Keratinocyte (primary cell): ENCODE measurements around the gene TP53BP2.

Experiments used
- CTCF ChIP-seq, 3 experiments: IDR thresholded peaks in 1 of 3; conservative IDR thresholded peaks in 1 of 3; optimal IDR thresholded peaks in 1 of 3; 2 replicates in 2 of 3; 3 replicates in 1 of 3; pipeline versions ENCODE3 to v1.5.1; 2011; ENCODE audit warnings: low read length in 3 of 3, mild to moderate bottlenecking in 3 of 3, moderate library complexity in 2 of 3, control low read depth in 1 of 3, inconsistent platforms in 1 of 3; ENCODE audit not compliant: insufficient read depth in 2 of 3; ENCODE audit errors: extremely low read depth in 1 of 3
- EZH2 ChIP-seq: IDR thresholded peaks from one replicate; pipeline ENCODE4 v1.6.1; 2012; ENCODE audit warnings: inconsistent platforms, mild to moderate bottlenecking, low read length, moderate library complexity

GRCh38 chr1:223864084-223864483 is 18.3 kb upstream of the TP53BP2 start:
- no peak for TF ChIP-seq CTCF (optimal IDR thresholded peaks at IDR 0.05 in 1 of 3, IDR thresholded peaks at IDR 0.05 in 1 of 3, conservative IDR thresholded peaks at IDR 0.05 in 1 of 3; ENCODE audit: extremely low read depth in 1 of 3, insufficient read depth in 2 of 3, low read length in 3 of 3)
- TF ChIP-seq EZH2 = no peak
